Astrocyte (in vitro differentiated cells and primary cell): ENCODE measurements around the gene ANKS3.

ENCODE experiments used
- EZH2 ChIP-seq: IDR thresholded peaks from 2 replicates; pipeline ENCODE4 v1.6.1; 2012; ENCODE audit warnings: mild to moderate bottlenecking, low read length, inconsistent platforms; ENCODE audit not compliant: insufficient read depth
- TF ChIP-seq, protein P1 (sequence below): IDR thresholded peaks from 2 replicates; pipeline ENCODE4 v1.5.1; 2011; ENCODE audit warnings: low read depth, mild to moderate bottlenecking, inconsistent platforms, low read length, moderate library complexity; ENCODE audit not compliant: insufficient read depth

GRCh38 chr16:4767872-4768548, 33.9 kb upstream of the ANKS3 start:
- no peak for TF ChIP-seq EZH2
- TF ChIP-seq, protein P1, sequence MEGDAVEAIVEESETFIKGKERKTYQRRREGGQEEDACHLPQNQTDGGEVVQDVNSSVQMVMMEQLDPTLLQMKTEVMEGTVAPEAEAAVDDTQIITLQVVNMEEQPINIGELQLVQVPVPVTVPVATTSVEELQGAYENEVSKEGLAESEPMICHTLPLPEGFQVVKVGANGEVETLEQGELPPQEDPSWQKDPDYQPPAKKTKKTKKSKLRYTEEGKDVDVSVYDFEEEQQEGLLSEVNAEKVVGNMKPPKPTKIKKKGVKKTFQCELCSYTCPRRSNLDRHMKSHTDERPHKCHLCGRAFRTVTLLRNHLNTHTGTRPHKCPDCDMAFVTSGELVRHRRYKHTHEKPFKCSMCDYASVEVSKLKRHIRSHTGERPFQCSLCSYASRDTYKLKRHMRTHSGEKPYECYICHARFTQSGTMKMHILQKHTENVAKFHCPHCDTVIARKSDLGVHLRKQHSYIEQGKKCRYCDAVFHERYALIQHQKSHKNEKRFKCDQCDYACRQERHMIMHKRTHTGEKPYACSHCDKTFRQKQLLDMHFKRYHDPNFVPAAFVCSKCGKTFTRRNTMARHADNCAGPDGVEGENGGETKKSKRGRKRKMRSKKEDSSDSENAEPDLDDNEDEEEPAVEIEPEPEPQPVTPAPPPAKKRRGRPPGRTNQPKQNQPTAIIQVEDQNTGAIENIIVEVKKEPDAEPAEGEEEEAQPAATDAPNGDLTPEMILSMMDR = no peak
